Right ventricle myocardium inferior (tissue), 1 donor: ENCODE data around the gene SEMA4D. TPM values are rescaled to one million over a fixed set of nuclear protein-coding genes. Genes with fewer than 3 reads are reported as not detected.

Experiments
- ATAC-seq: fragments of 200-7000 bp; cut with Tn5 transposase; one replicate; pipeline ENCODE4 v1.9.1; 2020; ENCODE audit warnings: mild to moderate bottlenecking, moderate library complexity
- DNase-seq: peaks from one replicate; pipeline ENCODE4 v3.0.0; 2021; ENCODE audit errors: missing footprints
- intact Hi-C: fragments of 100-400 bp; cut with DNase I; formaldehyde crosslinking; loops from one replicate; pipeline ENCODE4 v1.11.0; 2022
- total RNA-seq: library from RNA; stranded (reverse); fragmentation: NEBNext Ultra II Directional; extraction: Animal tissue kit (Norgen Biotek cat#: 25700); gene quantifications from one replicate; pipeline ENCODE4 v1.2.1, GENCODE V29; 2021
- donor health status: DM: no; HTN: yes; CAD: no; lungs with severe emphysema.

Gene SEMA4D
- total RNA-seq, 1 donor from 2014 or later, result 24.1 TPM

- intact Hi-C loops, result no loop called here
- DNase-seq (no peak), ATAC-seq (no peak)
These were observed 85.4 kb downstream of the SEMA4D start for GRCh38 chr9:89412541-89412940.

GRCh38 chr9:89411759-89412158, 86.2 kb downstream of the SEMA4D start:
- DNase-seq, result no peak
- intact Hi-C loops, result no loop called here
- ATAC-seq, result no peak

DNA sequence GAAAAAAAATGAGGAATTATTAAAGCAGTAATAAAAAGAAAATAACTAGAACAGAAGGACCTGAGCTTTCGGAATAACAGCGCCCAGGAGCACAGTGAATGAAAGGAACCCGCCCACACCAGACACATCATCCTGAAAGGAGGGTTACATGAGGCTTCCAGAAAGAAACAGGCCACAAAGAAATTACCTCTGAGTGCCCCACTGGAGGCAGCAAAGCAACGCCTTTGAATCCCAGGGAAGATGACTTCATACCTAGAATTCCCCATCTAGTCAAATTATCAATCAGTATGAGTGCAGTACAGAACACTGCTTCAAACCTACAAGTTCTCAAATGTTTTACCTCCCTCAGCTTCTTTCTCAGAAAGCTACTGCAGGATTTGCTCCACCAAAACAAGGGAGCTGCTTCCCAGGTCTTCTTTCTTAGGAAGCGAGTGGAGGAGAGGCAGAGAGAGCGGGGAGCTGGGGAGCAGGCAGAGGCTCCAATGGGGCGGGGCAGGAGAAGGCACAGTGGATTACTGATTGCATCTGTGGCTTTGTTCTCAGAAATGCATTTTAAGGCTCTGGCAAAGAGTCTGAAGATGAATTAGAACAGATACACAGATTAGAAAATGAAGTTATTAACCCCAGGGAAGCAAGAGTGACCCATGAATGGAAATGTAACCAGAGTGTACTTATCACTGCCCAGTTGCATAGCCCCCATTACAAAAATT, 87.1 kb downstream of the SEMA4D start:
- intact Hi-C loops, result no loop called here
- no peak for ATAC-seq
- DNase-seq, result no peak

GRCh38 chr9:89410022-89410421, 87.9 kb downstream of the SEMA4D start:
- no peak for DNase-seq
- intact Hi-C loops, result no loop called here

GRCh38 chr9:89409466-89409865, 88.4 kb downstream of the SEMA4D start:
- intact Hi-C loops, result no loop called here
- DNase-seq, result no peak
- no peak for ATAC-seq

More at GRCh38 chr9:89410022-89410421, 87.9 kb downstream of the SEMA4D start:
- ATAC-seq, result no peak

GRCh38 chr9:89408628-89409101, 89.2 kb downstream of the SEMA4D start:
- ATAC-seq, result no peak
- intact Hi-C loops, result no loop called here
- DNase-seq, result no peak

- ATAC-seq (no peak), DNase-seq (no peak)
- intact Hi-C loops, result no loop called here
These were observed 90.8 kb downstream of the SEMA4D start for GRCh38 chr9:89407070-89407469.

DNA sequence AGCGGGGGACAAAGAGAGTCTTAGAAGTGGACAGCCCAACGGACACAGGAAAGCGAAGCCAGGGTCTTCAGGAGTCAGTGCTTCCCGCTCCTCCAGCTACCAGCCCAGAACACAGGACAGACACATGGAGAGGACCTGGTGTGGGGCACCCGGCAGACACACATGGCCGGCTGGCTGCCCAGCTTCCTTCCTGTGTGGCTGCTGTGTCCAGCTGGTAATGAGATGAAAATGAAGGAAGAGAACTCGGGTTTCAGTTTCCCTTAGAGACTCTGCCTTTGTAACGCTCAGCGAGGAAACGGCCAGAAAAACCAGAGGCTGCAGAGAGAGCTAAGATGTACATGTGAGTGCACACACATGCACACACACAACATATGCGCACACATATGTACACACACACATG, 92.1 kb downstream of the SEMA4D start:
- ATAC-seq, result peak; percentile 61
- DNase-seq, result no peak
- intact Hi-C loops, result no loop called here

- intact Hi-C loops, result no loop called here
- no peak for DNase-seq
- no peak for ATAC-seq
These were observed 93.8 kb downstream of the SEMA4D start for GRCh38 chr9:89404074-89404473.

- DNase-seq, result no peak
- intact Hi-C loops, result no loop called here
- ATAC-seq, result no peak
These were observed 95.1 kb downstream of the SEMA4D start for GRCh38 chr9:89402695-89403427.

DNA sequence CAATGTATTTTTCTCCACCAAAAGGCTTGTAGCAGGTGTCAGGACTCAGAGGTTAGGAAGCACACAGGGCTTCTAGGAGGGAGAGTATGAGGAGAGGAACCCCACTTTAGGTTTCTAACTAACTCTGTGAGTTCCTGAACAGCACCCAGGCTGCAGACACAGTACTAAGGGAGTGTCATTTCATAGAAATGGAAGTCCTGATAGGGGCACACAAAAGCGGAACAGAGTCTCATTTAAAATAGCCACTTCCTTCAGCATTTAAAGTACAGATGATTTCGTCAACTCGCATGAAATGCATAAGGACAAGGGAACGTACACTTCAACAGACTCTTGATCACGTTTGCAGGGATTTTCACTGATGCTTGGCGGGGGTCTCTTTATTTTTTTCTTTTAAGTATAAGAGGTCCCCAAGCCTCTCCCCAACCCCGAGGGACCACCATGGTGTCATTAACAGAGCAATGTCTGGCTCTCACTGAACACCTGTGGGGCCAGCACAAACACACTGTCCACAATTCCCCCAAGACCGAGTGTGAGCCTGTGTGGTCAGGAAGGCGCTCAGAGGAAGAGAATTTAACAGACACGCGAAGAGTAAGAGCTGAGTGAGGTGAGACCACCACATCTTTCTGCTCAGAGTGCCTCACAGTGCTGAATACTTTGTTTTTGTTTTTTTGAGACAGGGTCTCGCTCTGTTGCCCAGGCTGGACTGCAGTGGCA, 97.4 kb downstream of the SEMA4D start:
- no peak for DNase-seq
- peak; percentile 59 for ATAC-seq
- intact Hi-C loops, result no loop called here

- no peak for DNase-seq
- ATAC-seq, result no peak
- intact Hi-C loops, result no loop called here
These were observed 99.3 kb downstream of the SEMA4D start for GRCh38 chr9:89398621-89399020.

DNA sequence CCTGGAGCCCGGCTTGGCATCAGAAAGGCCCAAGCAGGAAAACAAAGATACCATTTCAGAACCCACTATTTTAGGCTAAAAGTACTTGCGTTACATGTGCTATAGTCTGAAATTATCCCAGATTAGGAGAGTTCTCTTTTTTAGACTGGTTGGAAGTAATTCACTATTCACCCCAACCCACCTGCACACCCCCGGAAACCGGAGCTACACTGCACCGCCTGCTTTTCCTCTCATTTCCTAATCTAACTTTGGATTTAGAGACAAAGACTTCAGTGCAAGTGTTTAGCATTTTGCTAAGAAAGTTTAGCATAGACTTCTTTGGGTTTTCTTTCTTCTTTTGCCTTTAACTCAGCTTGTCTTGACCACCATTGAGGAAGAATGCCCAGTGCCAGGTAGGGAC, 100.4 kb downstream of the SEMA4D start:
- DNase-seq, result no peak
- no peak for ATAC-seq
- intact Hi-C loops, result no loop called here

GRCh38 chr9:89395931-89396710, 101.8 kb downstream of the SEMA4D start:
- no peak for ATAC-seq
- DNase-seq, result no peak
- intact Hi-C loops, result no loop called here

DNA sequence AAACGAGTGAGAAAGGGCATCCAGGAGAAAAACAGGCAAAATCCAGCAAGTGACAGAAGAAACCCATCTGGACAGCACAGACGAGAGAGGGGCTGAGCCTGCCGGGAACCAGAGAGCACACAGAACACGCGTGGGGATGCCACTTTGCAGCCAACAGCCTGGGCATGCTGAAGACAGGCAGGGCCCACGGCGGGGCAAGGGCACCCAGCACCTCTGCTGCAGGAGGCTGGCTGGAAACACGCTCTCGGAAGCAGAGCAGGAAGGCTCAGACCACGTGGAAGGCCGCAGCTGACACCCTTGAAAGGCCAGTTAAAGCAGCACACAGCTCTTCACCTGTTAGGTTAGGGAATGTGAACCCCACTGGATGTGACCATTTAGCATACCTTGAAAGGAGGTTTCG, 103.5 kb downstream of the SEMA4D start:
- no peak for DNase-seq
- ATAC-seq, result no peak
- intact Hi-C loops, result no loop called here

- no peak for ATAC-seq
- intact Hi-C loops, result no loop called here
These were observed 106.3 kb downstream of the SEMA4D start for GRCh38 chr9:89391585-89391984.

DNA sequence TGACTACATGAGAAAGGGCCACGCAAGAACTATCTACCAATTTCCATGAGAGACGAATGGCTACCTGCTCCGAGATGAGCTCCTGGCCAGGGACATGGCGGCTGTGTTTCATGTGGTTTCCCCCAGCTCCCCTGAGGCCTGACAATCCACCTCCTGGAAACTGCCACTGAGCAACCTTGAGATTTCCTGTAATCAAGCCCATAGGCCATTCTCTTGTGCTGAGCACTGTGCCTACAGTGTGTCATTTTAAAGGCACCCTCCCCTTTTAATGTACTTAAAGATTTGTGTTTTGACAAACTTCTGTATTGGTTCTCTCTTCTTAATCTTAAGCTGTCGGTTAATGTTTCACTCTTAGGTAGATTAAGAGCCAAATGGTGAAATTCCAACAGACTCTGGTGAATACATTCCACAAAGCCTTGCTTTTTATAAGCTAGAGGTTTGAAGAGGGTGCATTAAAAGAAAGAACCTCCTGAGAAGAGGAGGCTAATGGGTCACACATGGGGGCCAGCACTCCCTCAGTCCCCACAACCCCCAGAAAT, 107.3 kb downstream of the SEMA4D start:
- DNase-seq (no peak), ATAC-seq (no peak)
- intact Hi-C loops, result no loop called here

More at GRCh38 chr9:89391585-89391984, 106.3 kb downstream of the SEMA4D start:
- DNase-seq, result no peak

DNA sequence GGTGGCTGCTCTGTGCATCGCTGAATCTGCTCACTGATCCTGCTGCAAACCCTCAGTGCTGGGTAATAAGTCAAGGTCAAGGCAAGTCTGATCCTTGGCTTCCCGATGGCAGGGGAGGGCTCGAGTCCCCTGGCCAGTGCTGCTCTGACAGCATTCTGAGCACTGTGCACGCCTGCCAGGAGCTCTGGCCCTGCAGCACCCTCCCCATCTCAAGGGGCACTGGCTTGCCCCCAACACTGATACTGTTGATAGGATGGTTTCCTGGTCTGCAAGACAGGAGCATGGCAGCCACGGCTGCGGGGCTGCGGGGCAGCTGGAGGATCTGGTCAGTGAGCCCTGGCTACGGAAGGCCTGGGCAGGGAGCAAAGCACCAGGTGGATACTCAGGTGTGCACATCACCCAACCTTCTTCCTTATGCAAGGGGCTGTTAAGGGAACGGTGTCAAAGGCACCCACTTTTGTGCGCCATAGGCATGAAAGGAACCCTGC, 107.8 kb downstream of the SEMA4D start:
- DNase-seq, result no peak
- no peak for ATAC-seq
- intact Hi-C loops, result no loop called here

GRCh38 chr9:89388868-89389177, 109.1 kb downstream of the SEMA4D start:
- intact Hi-C loops, result loop anchor here (10.0 kb wide), 2 partner anchors 106 to 156 kb away; partner anchors contain the start of gene SEMA4D
- ATAC-seq (no peak), DNase-seq (no peak)
